Fibroblast of pulmonary artery (primary cell): Measurements from ENCODE around the gene SDK1.

Source experiments
- DNase-seq: peaks from one replicate; pipeline ENCODE4 v3.0.0-alpha.2; 2010; ENCODE audit warnings: low read depth
- H3K4me3 ChIP-seq: replicated peaks from 2 replicates; pipeline ENCODE4 v1.5.1; 2011; ENCODE audit warnings: low read depth, mild to moderate bottlenecking, control low read depth, low read length, moderate library complexity
- TF ChIP-seq, protein P1 (sequence below): IDR thresholded peaks from 2 replicates; pipeline ENCODE4 v1.5.1; 2011; ENCODE audit warnings: mild to moderate bottlenecking, control low read depth, low read length, inconsistent platforms; ENCODE audit errors: missing control alignments

The SDK1 gene

DNA sequence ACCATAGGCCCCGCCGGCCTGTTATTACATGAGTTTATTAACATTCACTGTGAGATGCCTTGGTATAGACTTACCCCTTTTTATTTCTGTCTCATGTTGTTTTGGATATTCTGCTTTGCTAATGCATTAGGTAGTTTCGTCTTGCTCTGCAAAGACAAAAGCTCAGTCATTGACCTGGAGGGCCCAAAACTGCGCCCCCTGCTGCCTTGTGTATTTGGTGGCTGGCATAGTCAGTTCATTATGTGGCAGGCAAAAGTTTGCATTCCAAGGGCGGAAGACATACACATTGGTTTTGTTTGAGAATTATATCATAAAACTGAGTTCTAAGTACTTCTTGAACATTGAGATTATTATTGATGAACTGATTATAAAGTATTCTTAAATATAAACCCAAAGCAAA lies 372.5 kb downstream of the SDK1 start:
- H3K4me3 ChIP-seq: no peak overlapping the region
- TF ChIP-seq, protein P1, sequence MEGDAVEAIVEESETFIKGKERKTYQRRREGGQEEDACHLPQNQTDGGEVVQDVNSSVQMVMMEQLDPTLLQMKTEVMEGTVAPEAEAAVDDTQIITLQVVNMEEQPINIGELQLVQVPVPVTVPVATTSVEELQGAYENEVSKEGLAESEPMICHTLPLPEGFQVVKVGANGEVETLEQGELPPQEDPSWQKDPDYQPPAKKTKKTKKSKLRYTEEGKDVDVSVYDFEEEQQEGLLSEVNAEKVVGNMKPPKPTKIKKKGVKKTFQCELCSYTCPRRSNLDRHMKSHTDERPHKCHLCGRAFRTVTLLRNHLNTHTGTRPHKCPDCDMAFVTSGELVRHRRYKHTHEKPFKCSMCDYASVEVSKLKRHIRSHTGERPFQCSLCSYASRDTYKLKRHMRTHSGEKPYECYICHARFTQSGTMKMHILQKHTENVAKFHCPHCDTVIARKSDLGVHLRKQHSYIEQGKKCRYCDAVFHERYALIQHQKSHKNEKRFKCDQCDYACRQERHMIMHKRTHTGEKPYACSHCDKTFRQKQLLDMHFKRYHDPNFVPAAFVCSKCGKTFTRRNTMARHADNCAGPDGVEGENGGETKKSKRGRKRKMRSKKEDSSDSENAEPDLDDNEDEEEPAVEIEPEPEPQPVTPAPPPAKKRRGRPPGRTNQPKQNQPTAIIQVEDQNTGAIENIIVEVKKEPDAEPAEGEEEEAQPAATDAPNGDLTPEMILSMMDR: peak; percentile 44
- peak; percentile 35 for DNase-seq

DNA sequence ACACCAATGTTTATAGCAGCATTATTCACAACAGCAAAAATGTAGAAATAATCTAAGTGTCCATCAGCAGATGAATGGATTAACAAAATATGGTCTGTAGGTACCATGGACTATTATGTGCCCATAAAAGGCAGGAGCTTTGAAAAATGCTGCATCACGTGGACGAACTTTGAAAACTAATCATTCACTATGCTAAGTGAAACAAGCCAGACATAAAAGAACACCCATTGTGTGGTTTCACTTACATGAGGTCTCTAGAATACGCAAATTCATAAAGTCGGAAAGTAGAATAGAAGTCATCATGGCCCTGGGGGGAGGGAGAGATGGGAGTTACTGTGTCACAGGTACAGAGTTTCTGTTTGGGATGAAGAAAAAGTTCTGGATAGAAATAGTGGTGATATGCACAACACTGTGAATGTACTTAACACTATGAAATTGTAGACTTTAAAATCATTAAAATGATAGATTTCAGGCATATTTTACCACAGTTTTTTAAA lies 377.3 kb downstream of the SDK1 start:
- no peak overlapping the region for H3K4me3 ChIP-seq
- no peak for DNase-seq
- TF ChIP-seq, protein P1: no peak

DNA sequence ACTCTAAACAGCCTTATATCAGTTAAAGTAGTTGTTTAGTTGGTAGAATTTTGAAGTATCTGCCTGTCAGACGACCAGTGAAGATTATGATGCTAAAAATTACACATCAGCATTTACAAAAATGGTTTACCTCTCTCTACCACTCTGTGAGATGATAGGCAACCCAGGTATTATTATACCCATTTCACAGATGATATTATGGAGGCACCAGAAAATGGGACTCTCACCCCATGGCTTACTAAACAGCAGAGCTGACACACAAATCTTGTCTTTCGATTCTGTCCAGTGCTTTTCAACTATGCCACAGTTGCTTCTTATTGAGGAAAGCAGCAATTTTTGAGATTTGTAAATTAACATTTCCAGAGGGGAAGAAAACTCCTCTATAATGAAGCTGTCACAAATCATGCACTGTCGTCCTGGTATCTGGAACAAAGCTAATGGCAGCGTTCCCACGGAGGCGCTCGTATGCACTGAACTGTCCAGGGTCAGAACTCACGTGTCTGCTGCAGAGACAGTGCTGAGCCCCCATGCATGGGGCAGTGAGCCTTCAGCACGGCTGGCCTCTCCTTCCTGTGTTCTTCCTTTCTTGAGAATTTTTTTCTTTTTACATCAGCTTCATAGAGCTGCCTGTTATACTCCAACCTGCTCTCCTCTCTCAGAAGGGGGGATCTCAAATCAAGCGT lies 381.1 kb downstream of the SDK1 start:
- TF ChIP-seq, protein P1: no peak
- H3K4me3 ChIP-seq: no peak overlapping the region
- DNase-seq: peak; percentile 13

DNA sequence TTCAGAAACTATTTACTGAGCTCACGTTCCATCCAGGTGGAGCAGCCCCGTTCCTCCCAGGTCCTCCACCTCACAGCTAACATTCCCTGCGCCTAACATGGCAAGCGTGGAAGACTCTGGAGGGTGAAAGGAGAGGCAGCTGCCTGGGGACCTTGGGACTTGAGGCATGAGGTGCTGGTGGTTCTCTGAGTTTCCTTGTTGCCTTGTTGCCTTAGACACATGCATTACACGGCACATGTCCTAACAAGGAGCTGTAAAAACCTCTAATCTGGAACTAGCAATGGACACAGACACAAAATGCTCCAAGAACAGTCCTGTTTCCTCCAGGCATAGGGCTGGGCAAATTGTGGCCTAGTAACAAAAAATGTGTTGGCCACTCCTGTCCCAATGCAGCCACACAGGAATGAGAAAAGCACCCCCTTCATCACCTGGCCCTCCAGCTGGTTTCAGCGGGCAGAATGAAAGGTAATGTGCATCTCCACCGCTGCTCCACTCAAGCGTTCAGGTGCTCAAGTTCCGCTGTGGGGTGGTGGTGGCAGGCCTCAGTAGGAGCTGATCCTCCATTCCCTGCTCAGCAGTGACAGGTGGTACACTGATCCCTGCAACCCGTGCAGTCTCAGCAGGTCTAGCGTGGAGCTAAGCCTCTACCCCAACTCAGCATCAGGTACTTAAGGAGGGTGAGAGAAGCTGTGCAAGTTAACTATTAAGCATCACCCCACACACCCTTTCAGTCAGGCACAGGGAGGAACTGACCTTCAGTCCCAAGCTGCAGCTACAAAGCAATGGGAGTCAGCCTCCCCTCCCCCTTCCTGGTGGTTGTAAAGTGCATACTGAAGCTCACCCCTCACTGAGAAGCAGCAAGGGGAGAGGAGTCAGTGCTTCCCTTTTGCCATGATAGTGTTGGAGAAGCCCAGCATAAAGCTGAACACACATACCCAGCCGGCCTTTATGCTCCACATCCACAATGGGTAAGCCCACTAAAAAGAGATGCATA lies 382.8 kb downstream of the SDK1 start:
- DNase-seq: no peak
- H3K4me3 ChIP-seq: no peak overlapping the region
- TF ChIP-seq, protein P1: no peak

DNA sequence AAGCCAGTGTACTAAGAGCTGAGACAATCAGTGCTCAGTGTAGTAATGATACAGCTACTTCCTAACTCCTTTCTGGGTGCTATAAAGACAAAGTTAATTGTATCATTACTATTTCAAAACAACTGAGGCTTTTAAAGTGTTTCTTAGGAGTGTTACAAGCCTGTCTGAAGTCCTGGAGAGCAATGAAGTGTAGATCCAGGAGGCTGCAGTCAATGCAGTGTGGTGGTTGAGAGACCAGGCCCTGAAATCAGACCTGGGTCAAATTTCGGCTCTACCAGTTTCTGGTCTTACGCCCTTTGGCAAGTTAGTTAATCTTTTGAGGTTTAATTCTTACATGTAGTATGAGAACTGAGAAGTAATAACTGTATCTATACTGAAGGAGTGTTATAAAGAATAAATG lies 387.0 kb downstream of the SDK1 start:
- DNase-seq: no peak
- TF ChIP-seq, protein P1: no peak

DNA sequence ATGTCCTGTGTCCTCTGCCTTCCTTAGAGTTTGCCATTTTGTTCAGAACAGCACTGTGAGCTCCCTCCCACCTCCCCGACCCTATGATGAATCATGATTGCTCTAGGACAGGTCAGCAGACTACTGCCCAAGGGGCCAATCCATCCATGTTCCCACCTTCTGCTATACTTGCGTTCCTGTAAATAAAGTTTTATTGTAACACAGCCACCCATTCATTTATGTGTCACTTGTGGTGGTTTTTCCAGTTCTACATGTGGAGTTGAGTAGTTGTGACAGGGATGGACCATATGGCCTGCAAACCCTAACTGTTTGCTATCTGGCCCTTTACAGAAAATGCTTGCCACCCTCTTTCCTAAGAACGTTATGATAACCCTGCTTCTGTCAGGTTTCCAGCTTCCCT lies 387.8 kb downstream of the SDK1 start:
- no peak for DNase-seq

More for the DNA sequence above, 387.0 kb downstream of the SDK1 start:
- no peak overlapping the region for H3K4me3 ChIP-seq

More for the DNA sequence above, 387.8 kb downstream of the SDK1 start:
- TF ChIP-seq, protein P1: no peak
- H3K4me3 ChIP-seq: no peak overlapping the region
